CD8-positive, alpha-beta memory T cell (primary cell): ENCODE measurements around the gene SYT2. TPM values are rescaled to one million over a fixed set of nuclear protein-coding genes. Genes with fewer than 3 reads are reported as not detected.
"Not testable (repeated sequence)": the region's sequence is repeated elsewhere in the genome, so short reads cannot be mapped to it uniquely, and the experiment has no call there.

Source experiments
- CTCF ChIA-PET: fragments of 350-600 bp; sonication (Branson Sonifier 250); formaldehyde crosslinking; loops from one replicate; lab custom pipeline; 2021; ENCODE audit warnings: antibody characterized with exemption; lab: Charles Lee
- POLR2A ChIA-PET: fragments of 350-600 bp; sonication (Branson Sonifier 250); formaldehyde crosslinking; loops from one replicate; lab custom pipeline; 2021; ENCODE audit warnings: antibody characterized with exemption; lab: Charles Lee
- DNase-seq, 5 donors: peaks; one replicate each; pipeline versions ENCODE4 v3.0.0 to v3.0.0-alpha.2; 2020 to 2022; ENCODE audit warnings: mixed read lengths in 1 of 5
- H3K27ac ChIP-seq: one replicate; pipeline ENCODE4 v1.7.0; 2013; ENCODE audit warnings: low read depth, mild to moderate bottlenecking, low read length, moderate library complexity
- H3K27me3 ChIP-seq: 2 replicates; pipeline ENCODE4 v1.7.0; 2013; ENCODE audit warnings: low read length, mild to moderate bottlenecking; ENCODE audit not compliant: insufficient read depth, poor library complexity, severe bottlenecking
- H3K36me3 ChIP-seq: 2 replicates; pipeline ENCODE4 v1.7.0; 2013; ENCODE audit warnings: mild to moderate bottlenecking, low read length, moderate library complexity; ENCODE audit not compliant: insufficient read depth
- H3K4me1 ChIP-seq: 2 replicates; pipeline ENCODE4 v1.7.0; 2013; ENCODE audit warnings: mild to moderate bottlenecking, low read length, moderate library complexity; ENCODE audit not compliant: insufficient read depth
- H3K4me3 ChIP-seq: 2 replicates; pipeline ENCODE4 v1.7.0; 2013; ENCODE audit warnings: mild to moderate bottlenecking, low read length
- H3K9me3 ChIP-seq: 2 replicates; pipeline ENCODE4 v1.7.0; 2013; ENCODE audit warnings: mild to moderate bottlenecking, low read length
- H3K27ac Mint-ChIP-seq, 8 donors: one replicate each; pipeline ENCODE4 v1.8.0; 2020 to 2021; ENCODE audit warnings: mixed read lengths in 8 of 8, mild to moderate bottlenecking in 6 of 8, inconsistent platforms in 3 of 8, moderate library complexity in 3 of 8
- H3K27me3 Mint-ChIP-seq, 2 donors: one replicate each; pipeline ENCODE4 v1.8.0; 2020 to 2021; ENCODE audit warnings: mixed read lengths in 2 of 2, mild to moderate bottlenecking in 1 of 2, moderate library complexity in 1 of 2
- H3K36me3 Mint-ChIP-seq, 3 donors: one replicate each; pipeline ENCODE4 v1.8.0; 2020 to 2021; ENCODE audit warnings: mixed read lengths in 3 of 3, inconsistent platforms in 1 of 3, mild to moderate bottlenecking in 1 of 3
- H3K4me1 Mint-ChIP-seq, 3 donors: one replicate each; pipeline ENCODE4 v1.8.0; 2020 to 2021; ENCODE audit warnings: mixed read lengths in 3 of 3, inconsistent platforms in 1 of 3, mild to moderate bottlenecking in 1 of 3
- H3K4me3 Mint-ChIP-seq, 7 donors: one replicate each; pipeline ENCODE4 v1.8.0; 2020 to 2021; ENCODE audit warnings: mixed read lengths in 7 of 7, mild to moderate bottlenecking in 6 of 7, moderate library complexity in 4 of 7, inconsistent platforms in 2 of 7
- H3K9me3 Mint-ChIP-seq, 5 donors: one replicate each; pipeline ENCODE4 v1.8.0; 2020 to 2022; ENCODE audit warnings: mixed read lengths in 5 of 5, mild to moderate bottlenecking in 3 of 5, moderate library complexity in 2 of 5, inconsistent platforms in 1 of 5
- polyA plus RNA-seq: library from polyadenylated mRNA; unstranded; fragments of 300-500 nt; fragmentation: Illumina TruSeq; gene quantifications from one replicate; pipeline ENCODE4 v1.2.3, GENCODE V29; 2021
- total RNA-seq, 2 experiments: library from RNA; stranded (reverse); gene quantifications; one replicate each; pipeline ENCODE4 v1.2.3, GENCODE V29; 2021

The SYT2 gene
- total and polyA plus RNA-seq, 3 experiments from 2014 or later: not detected

- no peaks in the 10 kb centered on the region for H3K9me3 ChIP-seq
- peak overlapping the region in 6 of 8 donors; percentile 15 to 83 (median 56) for H3K27ac Mint-ChIP-seq
- no peak for DNase-seq
- CTCF ChIA-PET: no interaction called here
- no peaks in the 10 kb centered on the region for H3K36me3 ChIP-seq
- no peaks in the 10 kb centered on the region for H3K36me3 Mint-ChIP-seq
- peak overlapping the region; percentile 4 to 82 (median 66) for H3K4me3 Mint-ChIP-seq
- H3K4me3 ChIP-seq: no peak overlapping the region
- no peaks in the 10 kb centered on the region for H3K9me3 Mint-ChIP-seq
- peaks cover 30 to 51% (median 42%) of the 10 kb centered on the region in 3 donors for H3K4me1 Mint-ChIP-seq
- H3K4me1 ChIP-seq: peaks cover 50% of the 10 kb centered on the region
- H3K27me3 Mint-ChIP-seq: peaks cover 26 to 31% of the 10 kb centered on the region in 2 donors
- H3K27ac ChIP-seq: no peak overlapping the region
- H3K27me3 ChIP-seq: peaks cover 10% of the 10 kb centered on the region
- POLR2A ChIA-PET: no interaction called here
Measured at GRCh38 chr1:202628646-202629215, 81.5 kb downstream of the SYT2 start.

GRCh38 chr1:202627841-202628565, 82.3 kb downstream of the SYT2 start:
- Mint-ChIP-seq H3K27me3 (peaks cover 18 to 26% of the 10 kb centered on the region in 2 donors), H3K4me3 (peak overlapping the region in 2 of 7 donors; percentile 17 to 25), H3K27ac (peak overlapping the region in 1 of 8 donors; percentile 27), H3K9me3 (no peaks in the 10 kb centered on the region), H3K4me1 (peaks cover 30 to 51% (median 42%) of the 10 kb centered on the region in 3 donors), H3K36me3 (no peaks in the 10 kb centered on the region)
- Histone ChIP-seq H3K36me3 (no peaks in the 10 kb centered on the region), H3K4me1 (peaks cover 50% of the 10 kb centered on the region), H3K27me3 (peaks cover 10% of the 10 kb centered on the region), H3K4me3 (no peak overlapping the region), H3K27ac (no peak overlapping the region), H3K9me3 (no peaks in the 10 kb centered on the region)
- ChIA-PET CTCF (interaction anchor here (0.8 to 0.9 kb wide), 2 partner anchors 10 to 54 kb away, joined by 3 to 4 read pairs; no protein-coding TSS in a partner anchor), POLR2A (no interaction called here)
- DNase-seq: no peak

GRCh38 chr1:202627036-202627435, 83.2 kb downstream of the SYT2 start:
- Mint-ChIP-seq H3K4me3 (peak overlapping the region in 1 of 7 donors; percentile 73), H3K27me3 (peaks cover 13 to 18% of the 10 kb centered on the region in 2 donors), H3K4me1 (peaks cover 30 to 51% (median 38%) of the 10 kb centered on the region in 3 donors)
- Histone ChIP-seq H3K4me1 (peaks cover 50% of the 10 kb centered on the region), H3K27me3 (peaks cover 10% of the 10 kb centered on the region)
- H3K4me3 ChIP-seq, H3K36me3 ChIP-seq, H3K27ac Mint-ChIP-seq, DNase-seq, H3K9me3 Mint-ChIP-seq, H3K36me3 Mint-ChIP-seq, H3K9me3 ChIP-seq, H3K27ac ChIP-seq, POLR2A ChIA-PET: not testable (repeated sequence)
- CTCF ChIA-PET: interaction anchor here (0.8 kb wide), 1 partner anchor 11 kb away, joined by 4 read pairs; no protein-coding TSS in a partner anchor

- H3K9me3 Mint-ChIP-seq: no peaks in the 10 kb centered on the region
- ChIA-PET POLR2A (no interaction called here), CTCF (interaction anchor here (0.7 kb wide), 1 partner anchor 160 kb away, joined by 3 read pairs; no protein-coding TSS in a partner anchor)
- H3K9me3 ChIP-seq: no peaks in the 10 kb centered on the region
- H3K27ac ChIP-seq: no peak overlapping the region
- H3K36me3 ChIP-seq: no peaks in the 10 kb centered on the region
- peaks cover 30 to 43% (median 32%) of the 10 kb centered on the region in 3 donors for H3K4me1 Mint-ChIP-seq
- peak; percentile 25 to 64 (median 42) for DNase-seq
- no peaks in the 10 kb centered on the region for H3K36me3 Mint-ChIP-seq
- peaks cover 49% of the 10 kb centered on the region for H3K4me1 ChIP-seq
- peak overlapping the region in 1 of 8 donors; percentile 24 for H3K27ac Mint-ChIP-seq
- peaks cover 8 to 15% of the 10 kb centered on the region in 2 donors for H3K27me3 Mint-ChIP-seq
- no peak overlapping the region for H3K4me3 Mint-ChIP-seq
- no peak overlapping the region for H3K4me3 ChIP-seq
- H3K27me3 ChIP-seq: peaks cover 5% of the 10 kb centered on the region
Measured at GRCh38 chr1:202625416-202626360, 84.6 kb downstream of the SYT2 start.

- Mint-ChIP-seq H3K27ac (no peak overlapping the region), H3K9me3 (no peaks in the 10 kb centered on the region), H3K36me3 (no peaks in the 10 kb centered on the region), H3K4me1 (peaks cover 24 to 36% (median 27%) of the 10 kb centered on the region in 3 donors), H3K27me3 (peaks cover 8 to 15% of the 10 kb centered on the region in 2 donors), H3K4me3 (no peak overlapping the region)
- Histone ChIP-seq H3K4me3 (no peak overlapping the region), H3K9me3 (no peaks in the 10 kb centered on the region), H3K27ac (no peak overlapping the region), H3K27me3 (peaks cover 5% of the 10 kb centered on the region), H3K36me3 (no peaks in the 10 kb centered on the region), H3K4me1 (peaks cover 39% of the 10 kb centered on the region)
- CTCF ChIA-PET: no interaction called here
- POLR2A ChIA-PET: no interaction called here
- no peak for DNase-seq
Measured at GRCh38 chr1:202624781-202625108, 85.5 kb downstream of the SYT2 start.

GRCh38 chr1:202624088-202624780, 86.0 kb downstream of the SYT2 start:
- no peak for DNase-seq
- H3K9me3 ChIP-seq: no peaks in the 10 kb centered on the region
- no peaks in the 10 kb centered on the region for H3K36me3 ChIP-seq
- H3K9me3 Mint-ChIP-seq: no peaks in the 10 kb centered on the region
- H3K4me3 ChIP-seq: no peak overlapping the region
- H3K27ac Mint-ChIP-seq: no peak overlapping the region
- H3K36me3 Mint-ChIP-seq: no peaks in the 10 kb centered on the region
- ChIA-PET POLR2A (no interaction called here), CTCF (no interaction called here)
- H3K27me3 ChIP-seq: peaks cover 5% of the 10 kb centered on the region
- H3K27ac ChIP-seq: no peak overlapping the region
- H3K4me1 Mint-ChIP-seq: peaks cover 19 to 31% (median 24%) of the 10 kb centered on the region in 3 donors
- no peak overlapping the region for H3K4me3 Mint-ChIP-seq
- peaks cover 34% of the 10 kb centered on the region for H3K4me1 ChIP-seq
- peaks cover 12% of the 10 kb centered on the region in 2 donors for H3K27me3 Mint-ChIP-seq

- H3K4me3 ChIP-seq, H3K27ac Mint-ChIP-seq, H3K27ac ChIP-seq, CTCF ChIA-PET, H3K36me3 Mint-ChIP-seq, DNase-seq, H3K9me3 ChIP-seq, POLR2A ChIA-PET, H3K4me3 Mint-ChIP-seq, H3K9me3 Mint-ChIP-seq, H3K36me3 ChIP-seq, H3K27me3 ChIP-seq: not testable (repeated sequence)
- peaks cover 27% of the 10 kb centered on the region for H3K4me1 ChIP-seq
- H3K27me3 Mint-ChIP-seq: peaks cover 12 to 19% of the 10 kb centered on the region in 2 donors
- H3K4me1 Mint-ChIP-seq: peaks cover 11 to 24% (median 16%) of the 10 kb centered on the region in 3 donors
Measured at GRCh38 chr1:202623476-202623875, 86.8 kb downstream of the SYT2 start.
